ENCODE measurements around the gene IL9. TPM values are rescaled to one million over a fixed set of nuclear protein-coding genes. Genes with fewer than 3 reads are reported as not detected.

Gene IL9
- total RNA-seq, 4 donors from 2014 or later = not detected

DNA sequence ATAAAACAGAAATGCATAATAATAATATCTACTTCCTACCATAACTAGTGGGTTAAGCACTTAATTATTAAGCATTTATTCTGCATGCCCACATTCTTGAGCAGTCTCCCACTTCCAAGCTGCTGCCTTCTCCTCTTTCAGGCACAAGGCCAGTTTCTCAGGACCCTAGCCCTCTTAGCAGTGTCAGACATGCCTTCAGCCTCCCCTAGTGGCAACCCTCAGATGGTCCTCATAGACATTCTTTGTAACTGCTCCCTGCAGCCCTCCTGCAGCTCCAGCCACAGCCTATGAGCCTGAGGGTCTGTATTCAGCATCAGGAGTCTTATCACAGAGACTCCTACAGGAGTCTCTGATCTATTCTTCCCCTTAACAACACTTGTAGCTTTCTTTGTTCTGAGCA lies 3.9 kb downstream of the IL9 start:
- DNase-seq = no peak
- intact Hi-C loops (cut with DNase I) = no loop called here
- TF ChIP-seq CTCF (IDR thresholded peaks at IDR 0.05) (no peak), POLR2A (IDR thresholded peaks at IDR 0.05) (no peak)
- Histone ChIP-seq H3K4me3 (no peak overlapping the region), H3K36me3 (no peaks in the 10 kb centered on the region), H3K27ac (no peak overlapping the region), H3K4me1 (peaks cover 0 to 28% (median 7%) of the 10 kb centered on the region in 3 donors), H3K9me3 (no peaks in the 10 kb centered on the region), H3K27me3 (peaks cover 0 to 20% (median 0%) of the 10 kb centered on the region in 4 donors)

DNA sequence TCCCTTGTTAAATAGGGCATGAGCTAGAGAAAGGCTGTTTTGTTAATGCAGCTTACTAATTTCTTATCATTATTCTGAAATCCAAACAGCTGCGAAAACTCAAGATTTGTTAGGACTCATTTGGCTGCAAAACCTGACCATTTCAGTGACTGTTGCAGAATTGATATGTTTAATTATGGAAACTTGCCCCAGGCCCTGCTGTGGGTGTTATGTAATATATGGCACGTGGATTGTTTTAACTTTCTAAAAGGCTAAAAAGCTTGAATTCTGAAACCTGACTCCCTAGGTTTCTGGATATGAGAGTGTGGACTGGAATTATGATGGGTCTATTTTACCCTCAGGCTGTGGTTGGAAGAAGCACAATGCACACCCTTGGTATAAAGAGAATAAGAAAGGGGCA lies 4.4 kb downstream of the IL9 start:
- Histone ChIP-seq H3K9me3 (no peaks in the 10 kb centered on the region), H3K27ac (no peak overlapping the region), H3K4me1 (peaks cover 0 to 28% (median 7%) of the 10 kb centered on the region in 3 donors), H3K27me3 (peaks cover 0 to 20% (median 0%) of the 10 kb centered on the region in 4 donors), H3K36me3 (no peaks in the 10 kb centered on the region), H3K4me3 (no peak overlapping the region)
- DNase-seq = no peak
- intact Hi-C loops (cut with DNase I) = no loop called here
- no peak for TF ChIP-seq CTCF (IDR thresholded peaks at IDR 0.05)
- no peak for TF ChIP-seq POLR2A (IDR thresholded peaks at IDR 0.05)
- WGBS, 2 donors = 18 to 26% methylated on average over 2 of the region's 2 CpGs

DNA sequence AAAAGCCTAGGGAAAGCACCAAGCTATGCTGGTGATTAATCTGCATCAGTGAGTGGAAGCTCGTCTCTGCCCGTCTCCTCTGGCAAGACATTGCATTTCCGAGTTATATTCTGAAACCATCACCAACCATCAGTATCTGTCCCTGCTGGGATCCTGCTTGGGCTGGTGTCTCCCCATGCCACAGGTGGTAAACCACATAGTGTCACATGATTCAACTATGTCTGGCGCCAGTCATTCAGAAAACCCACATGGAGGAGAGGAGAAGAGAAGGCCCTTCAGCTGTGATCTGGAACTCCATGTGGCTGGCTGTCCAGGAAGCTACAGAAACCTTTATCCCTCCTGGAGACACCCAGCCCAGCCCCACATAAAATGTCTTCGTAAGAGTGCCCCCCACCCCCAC lies 4.8 kb downstream of the IL9 start:
- WGBS, 2 donors = 48 to 55% methylated on average over 5 of the region's 5 CpGs
- Histone ChIP-seq H3K27me3 (peaks cover 0 to 20% (median 0%) of the 10 kb centered on the region in 4 donors), H3K4me1 (peaks cover 0 to 28% (median 7%) of the 10 kb centered on the region in 3 donors), H3K27ac (no peak overlapping the region), H3K4me3 (no peak overlapping the region), H3K36me3 (no peaks in the 10 kb centered on the region), H3K9me3 (no peaks in the 10 kb centered on the region)
- DNase-seq = no peak
- intact Hi-C loops (cut with DNase I) = no loop called here
- TF ChIP-seq POLR2A (IDR thresholded peaks at IDR 0.05) (no peak), CTCF (IDR thresholded peaks at IDR 0.05) (no peak)

DNA sequence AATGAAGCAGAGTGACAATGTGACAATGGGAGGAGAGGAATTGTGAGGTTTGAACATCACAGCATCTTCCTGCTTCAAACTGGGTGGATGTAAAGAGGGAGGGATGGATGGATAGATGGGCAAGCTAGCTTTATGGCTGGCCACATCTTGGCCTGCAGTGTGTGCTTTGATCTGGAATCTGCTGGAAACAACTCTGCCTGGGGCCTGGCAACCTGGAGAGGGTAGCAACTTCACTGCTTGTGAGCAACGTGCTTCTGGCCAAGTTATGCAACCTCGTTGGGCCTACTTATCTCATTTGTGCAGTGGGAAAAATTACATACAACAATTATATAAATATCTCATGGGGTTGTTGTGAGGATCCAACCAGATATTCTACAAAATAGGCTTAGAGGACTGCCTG lies 5.3 kb downstream of the IL9 start:
- intact Hi-C loops (cut with DNase I) = no loop called here
- no peak for TF ChIP-seq CTCF (IDR thresholded peaks at IDR 0.05)
- no peak for TF ChIP-seq POLR2A (IDR thresholded peaks at IDR 0.05)
- Histone ChIP-seq H3K36me3 (no peaks in the 10 kb centered on the region), H3K4me1 (peaks cover 0 to 28% (median 7%) of the 10 kb centered on the region in 3 donors), H3K4me3 (no peak overlapping the region), H3K9me3 (no peaks in the 10 kb centered on the region), H3K27me3 (peaks cover 0 to 20% (median 0%) of the 10 kb centered on the region in 4 donors), H3K27ac (no peak overlapping the region)
- no peak for DNase-seq
- 15 to 31% methylated on average over 2 of the region's 2 CpGs for WGBS, 2 donors

GRCh38 chr5:135887881-135888614 lies 7.6 kb downstream of the IL9 start:
- intact Hi-C loops (cut with DNase I) = loop anchor here (5.0 kb wide), 1 partner anchor 324 kb away; no protein-coding TSS in a partner anchor
- 75 to 85% methylated on average over 11 to 12 of the region's 13 CpGs for WGBS, 2 donors
- no peak for DNase-seq
- peaks cover 0 to 29% (median 0%) of the 10 kb centered on the region in 4 donors for H3K27me3 ChIP-seq
- no peaks in the 10 kb centered on the region for H3K36me3 ChIP-seq
- H3K4me3 ChIP-seq = no peak overlapping the region
- no peaks in the 10 kb centered on the region for H3K9me3 ChIP-seq
- no peak for TF ChIP-seq CTCF (IDR thresholded peaks at IDR 0.05)
- TF ChIP-seq POLR2A (IDR thresholded peaks at IDR 0.05) = no peak
- no peak overlapping the region for H3K27ac ChIP-seq
- H3K4me1 ChIP-seq = peaks cover 0 to 28% (median 7%) of the 10 kb centered on the region in 3 donors
